Measurements from ENCODE around the gene OR6N1. TPM values are rescaled to one million over a fixed set of nuclear protein-coding genes. Genes with fewer than 3 reads are reported as not detected.

Gene OR6N1
- polyA plus RNA-seq, 1 donor (not counting 4 experiments of a cell fraction or from before 2014, with no cell fraction given) = not detected

GRCh38 chr1:158819461-158820443 lies 47.8 kb upstream of the OR6N1 start:
- Histone ChIP-seq H3K4me2 (ENCODE audit: control insufficient read depth, extremely low read depth, insufficient read depth, low read depth, low read length) (no peak overlapping the region), H2AFZ (ENCODE audit: control insufficient read depth, low read length) (no peak overlapping the region), H3K9ac (ENCODE audit: control insufficient read depth, extremely low read depth, insufficient read depth, low read length) (no peak overlapping the region), H3K4me3 (ENCODE audit: control insufficient read depth in 2 of 3, extremely low read depth in 1 of 3, insufficient read depth in 2 of 3, low read depth in 1 of 3, low read length in 3 of 3) (no peak overlapping the region), H4K20me1 (ENCODE audit: control insufficient read depth, extremely low read depth, insufficient read depth, low read length) (no peaks in the 10 kb centered on the region), H3K9me3 (ENCODE audit: control insufficient read depth, low read depth, low read length) (no peaks in the 10 kb centered on the region), H3K36me3 (ENCODE audit: control insufficient read depth in 2 of 2, extremely low read depth in 1 of 2, insufficient read depth in 2 of 2, low read length in 2 of 2) (no peaks in the 10 kb centered on the region), H3K27ac (ENCODE audit: control insufficient read depth, insufficient read depth, low read length) (no peak overlapping the region), H3K4me1 (ENCODE audit: control insufficient read depth, extremely low read depth, insufficient read depth, low read length) (no peaks in the 10 kb centered on the region), H3K9me1 (ENCODE audit: control insufficient read depth, extremely low read depth, insufficient read depth, low read length) (no peaks in the 10 kb centered on the region), H3K27me3 (ENCODE audit: control insufficient read depth, extremely low read depth, insufficient read depth, low read length) (no peaks in the 10 kb centered on the region), H3K79me2 (ENCODE audit: control insufficient read depth, insufficient read depth, low read length) (no peaks in the 10 kb centered on the region)
- dilution Hi-C loops (cut with MboI; ENCODE audit: extremely low pct_ligation_motif_present, low sequenced_read_pairs) = no loop called here
- TF ChIP-seq, protein P1, sequence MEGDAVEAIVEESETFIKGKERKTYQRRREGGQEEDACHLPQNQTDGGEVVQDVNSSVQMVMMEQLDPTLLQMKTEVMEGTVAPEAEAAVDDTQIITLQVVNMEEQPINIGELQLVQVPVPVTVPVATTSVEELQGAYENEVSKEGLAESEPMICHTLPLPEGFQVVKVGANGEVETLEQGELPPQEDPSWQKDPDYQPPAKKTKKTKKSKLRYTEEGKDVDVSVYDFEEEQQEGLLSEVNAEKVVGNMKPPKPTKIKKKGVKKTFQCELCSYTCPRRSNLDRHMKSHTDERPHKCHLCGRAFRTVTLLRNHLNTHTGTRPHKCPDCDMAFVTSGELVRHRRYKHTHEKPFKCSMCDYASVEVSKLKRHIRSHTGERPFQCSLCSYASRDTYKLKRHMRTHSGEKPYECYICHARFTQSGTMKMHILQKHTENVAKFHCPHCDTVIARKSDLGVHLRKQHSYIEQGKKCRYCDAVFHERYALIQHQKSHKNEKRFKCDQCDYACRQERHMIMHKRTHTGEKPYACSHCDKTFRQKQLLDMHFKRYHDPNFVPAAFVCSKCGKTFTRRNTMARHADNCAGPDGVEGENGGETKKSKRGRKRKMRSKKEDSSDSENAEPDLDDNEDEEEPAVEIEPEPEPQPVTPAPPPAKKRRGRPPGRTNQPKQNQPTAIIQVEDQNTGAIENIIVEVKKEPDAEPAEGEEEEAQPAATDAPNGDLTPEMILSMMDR (optimal IDR thresholded peaks at IDR 0.05 in 1 of 3, IDR thresholded peaks at IDR 0.05 in 1 of 3, conservative IDR thresholded peaks at IDR 0.05 in 1 of 3; ENCODE audit: extremely low read depth in 1 of 3, insufficient read depth in 2 of 3, low read length in 3 of 3) = no peak
- TF ChIP-seq EZH2 (IDR thresholded peaks at IDR 0.05; ENCODE audit: low read length) = no peak
- DNase-seq (ENCODE audit: low read depth, low spot score) (no peak), FAIRE-seq (no peak)

DNA sequence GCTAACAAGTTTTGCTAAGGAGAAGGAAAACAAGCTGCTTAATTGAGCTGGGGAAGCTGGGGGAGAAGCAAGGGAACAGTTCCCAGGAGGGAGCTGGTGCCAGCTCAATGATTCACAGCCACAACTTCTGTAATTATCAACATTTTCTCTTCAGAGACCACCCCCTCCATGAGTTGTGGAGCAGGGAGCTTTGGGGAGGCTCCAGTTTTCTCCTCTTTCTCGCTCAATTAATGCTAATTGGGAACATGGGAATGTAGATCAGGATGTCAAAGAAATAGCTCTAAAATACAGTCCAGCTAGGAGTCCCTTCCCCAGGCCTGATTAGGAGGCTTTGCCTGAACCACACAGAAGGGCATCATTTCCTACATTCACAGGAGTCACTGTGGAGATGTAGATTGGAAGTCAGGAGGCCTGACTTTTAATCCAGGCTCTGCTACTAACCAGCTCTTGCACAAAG lies 47.0 kb upstream of the OR6N1 start:
- Histone ChIP-seq H2AFZ (ENCODE audit: control insufficient read depth, low read length) (no peak overlapping the region), H3K9ac (ENCODE audit: control insufficient read depth, extremely low read depth, insufficient read depth, low read length) (no peak overlapping the region), H3K27ac (ENCODE audit: control insufficient read depth, insufficient read depth, low read length) (no peak overlapping the region), H3K36me3 (ENCODE audit: control insufficient read depth in 2 of 2, extremely low read depth in 1 of 2, insufficient read depth in 2 of 2, low read length in 2 of 2) (no peaks in the 10 kb centered on the region), H4K20me1 (ENCODE audit: control insufficient read depth, extremely low read depth, insufficient read depth, low read length) (no peaks in the 10 kb centered on the region), H3K27me3 (ENCODE audit: control insufficient read depth, extremely low read depth, insufficient read depth, low read length) (no peaks in the 10 kb centered on the region), H3K4me2 (ENCODE audit: control insufficient read depth, extremely low read depth, insufficient read depth, low read depth, low read length) (no peak overlapping the region), H3K4me1 (ENCODE audit: control insufficient read depth, extremely low read depth, insufficient read depth, low read length) (no peaks in the 10 kb centered on the region), H3K9me3 (ENCODE audit: control insufficient read depth, low read depth, low read length) (no peaks in the 10 kb centered on the region), H3K4me3 (ENCODE audit: control insufficient read depth in 2 of 3, extremely low read depth in 1 of 3, insufficient read depth in 2 of 3, low read depth in 1 of 3, low read length in 3 of 3) (no peak overlapping the region), H3K79me2 (ENCODE audit: control insufficient read depth, insufficient read depth, low read length) (no peaks in the 10 kb centered on the region), H3K9me1 (ENCODE audit: control insufficient read depth, extremely low read depth, insufficient read depth, low read length) (no peaks in the 10 kb centered on the region)
- TF ChIP-seq, protein P1 (optimal IDR thresholded peaks at IDR 0.05 in 1 of 3, IDR thresholded peaks at IDR 0.05 in 1 of 3, conservative IDR thresholded peaks at IDR 0.05 in 1 of 3; ENCODE audit: extremely low read depth in 1 of 3, insufficient read depth in 2 of 3, low read length in 3 of 3) = no peak
- TF ChIP-seq EZH2 (IDR thresholded peaks at IDR 0.05; ENCODE audit: low read length) = no peak
- dilution Hi-C loops (cut with MboI; ENCODE audit: extremely low pct_ligation_motif_present, low sequenced_read_pairs) = no loop called here
- FAIRE-seq = no peak
- no peak for DNase-seq (ENCODE audit: low read depth, low spot score)
